Measurements from ENCODE around the gene TMEM132D. TPM values are rescaled to one million over a fixed set of nuclear protein-coding genes. Genes with fewer than 3 reads are reported as not detected.

Gene TMEM132D
- total RNA-seq, 1 donor from 2014 or later: 16.5 TPM

DNA sequence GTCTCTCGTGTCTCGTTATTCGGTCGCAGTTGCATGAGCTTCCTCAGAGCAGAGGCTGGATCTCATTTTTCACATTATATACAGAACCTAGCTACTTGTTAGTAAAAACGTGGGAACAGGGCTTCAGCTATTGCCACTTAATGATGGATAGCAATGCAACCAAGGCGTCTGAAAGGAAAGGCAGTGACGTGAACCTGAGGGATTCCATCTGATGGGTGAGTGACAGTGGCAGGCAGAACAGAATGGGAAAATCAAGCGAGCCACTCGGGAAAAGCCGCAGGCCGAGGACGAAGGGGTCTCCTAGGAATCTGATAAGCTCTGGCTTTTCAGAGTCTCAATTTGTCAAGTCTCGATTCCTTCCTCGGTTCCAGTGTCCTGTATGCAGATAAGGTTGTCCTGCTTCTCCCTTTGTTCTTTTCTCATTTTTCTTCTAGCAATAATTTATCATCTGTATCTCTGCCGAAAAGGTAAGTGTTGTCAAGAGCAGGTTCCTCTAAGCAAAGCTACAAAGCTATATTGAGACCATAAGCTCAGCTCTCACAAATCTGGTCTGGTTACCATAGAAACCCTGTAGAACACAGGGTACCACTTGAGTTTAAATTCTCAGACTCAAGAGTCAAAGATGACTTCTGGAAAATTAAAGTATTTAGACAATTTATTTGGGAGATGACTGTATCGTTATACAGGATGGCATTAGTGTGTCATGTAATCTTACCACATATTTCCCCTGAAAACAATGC is 633.9 kb downstream of the TMEM132D start:
- Mint-ChIP-seq H3K27me3 (ENCODE audit: unreplicated experiment) (peaks cover 8% of the 10 kb centered on the region), H3K4me1 (ENCODE audit: low read depth, unreplicated experiment) (no peaks in the 10 kb centered on the region), H3K9me3 (ENCODE audit: unreplicated experiment) (peaks cover 10% of the 10 kb centered on the region), H3K27ac (ENCODE audit: unreplicated experiment) (no peak overlapping the region), H3K4me3 (ENCODE audit: unreplicated experiment) (no peak overlapping the region), H3K36me3 (ENCODE audit: unreplicated experiment) (peaks cover 13% of the 10 kb centered on the region)
- TF ChIP-seq, protein P1, sequence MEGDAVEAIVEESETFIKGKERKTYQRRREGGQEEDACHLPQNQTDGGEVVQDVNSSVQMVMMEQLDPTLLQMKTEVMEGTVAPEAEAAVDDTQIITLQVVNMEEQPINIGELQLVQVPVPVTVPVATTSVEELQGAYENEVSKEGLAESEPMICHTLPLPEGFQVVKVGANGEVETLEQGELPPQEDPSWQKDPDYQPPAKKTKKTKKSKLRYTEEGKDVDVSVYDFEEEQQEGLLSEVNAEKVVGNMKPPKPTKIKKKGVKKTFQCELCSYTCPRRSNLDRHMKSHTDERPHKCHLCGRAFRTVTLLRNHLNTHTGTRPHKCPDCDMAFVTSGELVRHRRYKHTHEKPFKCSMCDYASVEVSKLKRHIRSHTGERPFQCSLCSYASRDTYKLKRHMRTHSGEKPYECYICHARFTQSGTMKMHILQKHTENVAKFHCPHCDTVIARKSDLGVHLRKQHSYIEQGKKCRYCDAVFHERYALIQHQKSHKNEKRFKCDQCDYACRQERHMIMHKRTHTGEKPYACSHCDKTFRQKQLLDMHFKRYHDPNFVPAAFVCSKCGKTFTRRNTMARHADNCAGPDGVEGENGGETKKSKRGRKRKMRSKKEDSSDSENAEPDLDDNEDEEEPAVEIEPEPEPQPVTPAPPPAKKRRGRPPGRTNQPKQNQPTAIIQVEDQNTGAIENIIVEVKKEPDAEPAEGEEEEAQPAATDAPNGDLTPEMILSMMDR (IDR thresholded peaks at IDR 0.05; ENCODE audit: partially characterized antibody, unreplicated experiment): no peak
- no peak for DNase-seq

DNA sequence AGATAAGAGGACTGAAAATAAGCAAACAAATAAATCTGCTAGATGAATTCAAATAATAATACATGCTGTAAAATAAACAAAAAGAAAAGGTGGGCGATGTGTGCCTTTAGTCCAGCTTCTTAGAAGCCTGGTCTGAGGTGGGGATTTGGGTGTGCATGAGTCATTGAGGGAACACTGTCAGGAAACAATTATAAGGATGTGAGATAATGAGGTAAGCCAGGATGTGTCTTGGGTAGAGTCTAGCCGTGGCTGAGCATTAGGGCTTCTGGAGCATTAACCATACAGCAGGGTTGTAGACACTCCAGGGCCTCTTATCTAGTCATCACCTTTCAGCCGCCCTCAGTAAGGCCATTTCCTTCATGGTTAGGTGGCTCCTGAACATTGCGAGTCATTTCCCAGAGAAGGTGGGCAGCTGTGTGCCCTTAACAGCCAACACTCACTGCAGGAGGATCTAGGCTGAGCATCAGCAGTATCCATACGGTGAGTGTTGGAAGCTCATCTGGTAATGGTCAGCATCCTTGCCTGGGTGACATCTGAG is 645.0 kb downstream of the TMEM132D start:
- H3K4me1 Mint-ChIP-seq (ENCODE audit: low read depth, unreplicated experiment): no peaks in the 10 kb centered on the region
- H3K27me3 Mint-ChIP-seq (ENCODE audit: unreplicated experiment): peaks cover 2% of the 10 kb centered on the region
- peaks cover 14% of the 10 kb centered on the region for H3K9me3 Mint-ChIP-seq (ENCODE audit: unreplicated experiment)
- H3K4me3 Mint-ChIP-seq (ENCODE audit: unreplicated experiment): no peak overlapping the region
- H3K27ac Mint-ChIP-seq (ENCODE audit: unreplicated experiment): no peak overlapping the region
- TF ChIP-seq, protein P1 (IDR thresholded peaks at IDR 0.05; ENCODE audit: partially characterized antibody, unreplicated experiment): no peak
- DNase-seq: no peak
- H3K36me3 Mint-ChIP-seq (ENCODE audit: unreplicated experiment): peaks cover 17% of the 10 kb centered on the region

DNA sequence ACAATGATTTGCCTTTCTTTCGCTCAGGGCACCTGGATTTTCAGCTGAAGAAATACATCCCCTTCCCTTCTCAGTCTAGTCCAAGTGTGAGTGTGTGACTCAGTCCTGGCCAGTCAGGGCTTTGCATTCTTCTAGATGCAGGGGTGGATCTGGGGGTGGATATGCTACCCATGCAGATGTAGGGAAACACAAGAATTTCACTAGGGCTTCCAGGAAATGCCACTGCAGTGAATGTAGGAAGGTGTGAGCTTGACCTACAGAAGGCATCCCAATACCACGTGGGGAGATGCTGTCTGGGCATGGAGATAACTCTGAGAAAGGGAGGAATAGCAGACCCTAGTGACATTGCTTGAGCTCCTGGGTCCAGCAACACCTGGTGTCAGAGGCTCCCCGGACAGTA is 646.3 kb downstream of the TMEM132D start:
- TF ChIP-seq, protein P1 (IDR thresholded peaks at IDR 0.05; ENCODE audit: partially characterized antibody, unreplicated experiment): no peak
- DNase-seq: no peak
- Mint-ChIP-seq H3K4me3 (ENCODE audit: unreplicated experiment) (no peak overlapping the region), H3K27ac (ENCODE audit: unreplicated experiment) (no peak overlapping the region), H3K36me3 (ENCODE audit: unreplicated experiment) (peaks cover 17% of the 10 kb centered on the region), H3K27me3 (ENCODE audit: unreplicated experiment) (peaks cover 2% of the 10 kb centered on the region), H3K9me3 (ENCODE audit: unreplicated experiment) (peaks cover 11% of the 10 kb centered on the region), H3K4me1 (ENCODE audit: low read depth, unreplicated experiment) (no peaks in the 10 kb centered on the region)

GRCh38 chr12:129246630-129247029 is 657.2 kb downstream of the TMEM132D start:
- Mint-ChIP-seq H3K36me3 (ENCODE audit: unreplicated experiment) (peaks cover 7% of the 10 kb centered on the region), H3K27ac (ENCODE audit: unreplicated experiment) (no peak overlapping the region), H3K4me1 (ENCODE audit: low read depth, unreplicated experiment) (no peaks in the 10 kb centered on the region), H3K9me3 (ENCODE audit: unreplicated experiment) (peaks cover 5% of the 10 kb centered on the region), H3K27me3 (ENCODE audit: unreplicated experiment) (peaks cover 2% of the 10 kb centered on the region), H3K4me3 (ENCODE audit: unreplicated experiment) (no peak overlapping the region)
- no peak for DNase-seq
- TF ChIP-seq, protein P1 (IDR thresholded peaks at IDR 0.05; ENCODE audit: partially characterized antibody, unreplicated experiment): no peak

DNA sequence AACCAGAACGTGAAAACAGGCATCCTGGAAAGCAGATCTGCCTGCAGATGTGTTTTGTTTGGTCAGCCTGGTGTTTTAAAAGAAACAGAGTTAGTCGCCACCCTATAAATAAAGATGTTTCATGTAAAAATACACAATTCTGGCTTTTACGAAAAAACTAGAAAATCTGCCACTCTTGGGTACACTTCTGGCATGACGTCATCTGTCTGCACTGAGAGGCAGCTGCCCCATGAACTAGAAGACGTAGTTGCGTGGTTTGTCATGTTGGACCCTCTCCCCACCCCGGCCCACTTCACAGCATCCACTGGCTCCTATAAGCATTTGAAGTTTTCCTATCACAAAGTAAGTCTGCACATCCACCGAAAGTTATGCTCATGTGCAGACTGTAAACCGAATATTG is 658.1 kb downstream of the TMEM132D start:
- H3K27me3 Mint-ChIP-seq (ENCODE audit: unreplicated experiment): peaks cover 2% of the 10 kb centered on the region
- no peak for DNase-seq
- peaks cover 9% of the 10 kb centered on the region for H3K9me3 Mint-ChIP-seq (ENCODE audit: unreplicated experiment)
- TF ChIP-seq, protein P1 (IDR thresholded peaks at IDR 0.05; ENCODE audit: partially characterized antibody, unreplicated experiment): no peak
- H3K36me3 Mint-ChIP-seq (ENCODE audit: unreplicated experiment): peaks cover 7% of the 10 kb centered on the region
- no peaks in the 10 kb centered on the region for H3K4me1 Mint-ChIP-seq (ENCODE audit: low read depth, unreplicated experiment)
- H3K4me3 Mint-ChIP-seq (ENCODE audit: unreplicated experiment): no peak overlapping the region
- H3K27ac Mint-ChIP-seq (ENCODE audit: unreplicated experiment): no peak overlapping the region
